Stimulated activated CD8-positive, alpha-beta memory T cell treated with anti-CD3 and anti-CD28 coated beads, Interleukin-7, amount 100 ng/mL, for 24 hours (primary cell): Measurements from ENCODE around the gene TGM2.

Experiments
- DNase-seq: peaks from one replicate; pipeline ENCODE4 v3.0.0-alpha.2; 2020; ENCODE audit warnings: low read depth

The TGM2 gene

GRCh38 chr20:38161412-38161774, 3.7 kb downstream of the TGM2 start:
- no peak for DNase-seq

DNA sequence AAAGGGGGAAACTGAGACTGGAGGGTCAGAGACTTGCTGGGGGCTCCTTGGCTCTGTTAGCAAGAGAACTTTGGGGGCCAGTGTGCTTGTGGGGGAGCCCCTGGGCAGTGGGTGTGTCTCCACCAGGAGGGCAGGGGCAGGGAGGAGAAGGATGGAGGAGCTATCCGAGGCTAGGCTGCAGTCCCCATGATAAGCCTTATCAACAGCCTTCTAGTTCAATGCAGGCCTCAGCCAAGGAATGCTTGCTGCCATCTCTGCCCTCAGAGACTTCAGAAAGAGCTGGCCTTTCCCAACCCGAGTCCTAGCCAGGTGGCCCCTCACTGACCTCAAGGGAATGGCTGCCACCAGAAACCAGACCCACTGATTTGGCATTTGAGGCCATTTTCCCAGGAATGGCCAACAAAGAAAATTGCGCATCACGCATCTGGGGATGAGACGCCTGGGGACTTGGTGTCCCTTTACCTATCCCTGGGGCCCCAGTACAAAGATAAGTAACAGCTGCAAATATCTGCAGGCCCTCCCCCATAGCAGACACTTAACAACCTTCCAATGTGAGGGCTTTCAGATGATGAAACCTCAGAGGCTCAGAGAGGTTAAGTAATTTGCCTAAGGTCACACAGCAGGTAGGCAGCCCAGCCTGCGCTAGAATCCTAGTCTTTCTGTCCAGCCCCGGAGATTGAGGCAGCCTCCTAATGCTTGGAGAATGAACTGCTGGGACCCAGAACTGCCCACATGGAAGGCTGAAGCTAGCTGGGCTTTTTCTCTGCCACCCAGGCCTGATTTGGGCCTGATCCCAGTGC, 4.9 kb downstream of the TGM2 start:
- DNase-seq = no peak

DNA sequence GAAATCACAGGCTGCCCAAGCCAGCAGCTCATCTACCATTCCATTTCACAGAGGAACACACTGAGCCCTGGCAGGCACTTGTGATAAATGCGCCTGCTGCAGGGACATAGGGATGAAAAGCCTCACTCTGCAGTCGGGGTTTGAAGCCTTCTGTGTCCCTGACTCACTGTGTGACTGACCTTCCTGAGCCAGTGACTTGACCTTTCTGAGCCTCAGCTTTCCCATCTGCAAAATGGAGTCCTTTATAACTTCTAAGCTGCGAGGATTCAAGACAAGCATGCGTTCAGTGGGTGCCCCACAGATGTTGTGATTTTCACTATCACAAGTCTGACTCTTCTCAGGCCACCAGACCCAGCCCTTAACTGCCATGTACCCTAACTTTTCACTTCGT, 5.5 kb downstream of the TGM2 start:
- DNase-seq = no peak

- no peak for DNase-seq
Observed at GRCh38 chr20:38158701-38159351, 6.2 kb downstream of the TGM2 start.

DNA sequence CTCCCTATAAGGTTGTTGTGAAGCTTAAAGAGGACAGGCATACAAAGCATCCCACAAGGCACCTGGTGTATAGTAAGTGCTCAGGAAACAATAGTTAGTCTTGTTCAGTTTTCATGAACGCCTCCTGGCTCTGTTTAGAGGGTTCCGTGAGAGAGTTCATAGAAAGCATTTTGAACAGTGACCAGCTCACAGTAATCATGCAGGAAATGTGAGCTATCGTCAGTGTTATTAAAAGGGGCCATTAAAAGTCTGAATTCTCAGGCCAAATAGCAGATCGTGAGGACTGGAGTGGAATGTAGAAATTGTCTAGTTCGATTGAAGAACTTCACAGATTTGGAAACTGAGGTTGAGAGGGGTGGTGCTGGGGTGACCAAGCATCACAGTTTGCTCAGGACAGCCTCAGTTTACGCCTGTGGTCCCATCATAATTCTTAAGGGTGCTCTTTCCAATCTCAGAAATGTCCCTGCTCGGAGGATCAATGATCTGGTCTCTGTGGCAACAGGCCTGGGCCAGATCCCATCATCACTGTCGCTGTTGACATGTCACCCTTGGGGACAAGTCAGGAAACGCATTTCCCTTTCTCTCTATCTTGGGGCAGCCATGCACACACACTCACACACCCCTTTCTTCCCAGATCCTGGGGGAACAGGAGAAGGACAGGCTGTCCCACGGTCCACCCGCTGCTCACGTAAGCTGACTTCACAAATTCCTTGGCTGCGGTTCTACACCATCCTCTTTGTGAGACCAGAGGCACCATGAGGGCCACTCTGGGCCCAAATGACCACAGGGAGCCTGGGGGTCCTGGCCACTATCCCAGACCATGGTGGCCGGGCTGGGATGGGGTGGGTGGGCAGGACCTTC, 7.2 kb downstream of the TGM2 start:
- DNase-seq = no peak

- DNase-seq = no peak
Observed at GRCh38 chr20:38156888-38157634, 8.0 kb downstream of the TGM2 start.

GRCh38 chr20:38156280-38156679, 8.8 kb downstream of the TGM2 start:
- DNase-seq = no peak

DNA sequence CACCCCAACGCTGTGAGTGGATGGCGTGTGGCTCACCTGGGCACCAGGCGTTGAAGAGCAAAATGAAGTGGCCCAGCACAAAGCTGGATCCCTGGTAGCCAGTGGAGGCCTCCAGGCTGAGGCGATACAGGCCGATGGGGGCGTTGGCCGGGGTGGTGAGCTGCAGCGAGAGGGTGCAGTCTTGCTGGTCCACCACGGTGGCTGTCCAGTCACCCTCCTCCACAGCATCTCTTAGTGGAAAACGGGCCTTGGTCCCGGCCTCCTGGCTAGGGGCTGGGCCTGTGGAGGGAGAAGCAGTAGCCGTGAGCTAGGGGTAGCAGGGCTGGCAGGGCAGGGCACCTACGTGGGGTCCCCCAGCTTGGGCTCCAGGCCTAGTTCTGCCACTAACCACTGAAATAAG, 9.3 kb downstream of the TGM2 start:
- DNase-seq = no peak

DNA sequence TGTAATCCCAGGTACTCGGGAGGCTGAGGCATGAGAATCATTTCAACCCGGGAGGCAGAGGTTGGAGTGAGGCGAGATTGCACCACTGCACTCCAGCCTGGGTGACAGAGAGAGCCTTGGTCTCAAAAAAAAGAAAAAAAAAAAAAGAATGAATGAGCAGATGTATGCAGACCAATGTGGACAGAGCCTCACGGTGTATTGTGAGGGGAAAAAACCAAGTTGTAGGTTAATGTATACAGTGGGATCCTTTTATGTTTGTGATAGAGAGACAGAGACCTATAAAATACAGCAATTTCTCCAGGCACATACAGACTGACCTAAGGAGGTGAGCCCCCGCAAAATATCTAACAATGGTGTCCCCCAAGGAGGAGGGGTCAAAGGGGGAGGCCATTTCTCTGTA, 11.7 kb downstream of the TGM2 start:
- DNase-seq = no peak

GRCh38 chr20:38152621-38153221, 12.3 kb downstream of the TGM2 start:
- DNase-seq = no peak

GRCh38 chr20:38152175-38152620, 12.9 kb downstream of the TGM2 start:
- DNase-seq = no peak

GRCh38 chr20:38151455-38151854, 13.6 kb downstream of the TGM2 start:
- no peak for DNase-seq

GRCh38 chr20:38150335-38151170, 14.5 kb downstream of the TGM2 start:
- no peak for DNase-seq

DNA sequence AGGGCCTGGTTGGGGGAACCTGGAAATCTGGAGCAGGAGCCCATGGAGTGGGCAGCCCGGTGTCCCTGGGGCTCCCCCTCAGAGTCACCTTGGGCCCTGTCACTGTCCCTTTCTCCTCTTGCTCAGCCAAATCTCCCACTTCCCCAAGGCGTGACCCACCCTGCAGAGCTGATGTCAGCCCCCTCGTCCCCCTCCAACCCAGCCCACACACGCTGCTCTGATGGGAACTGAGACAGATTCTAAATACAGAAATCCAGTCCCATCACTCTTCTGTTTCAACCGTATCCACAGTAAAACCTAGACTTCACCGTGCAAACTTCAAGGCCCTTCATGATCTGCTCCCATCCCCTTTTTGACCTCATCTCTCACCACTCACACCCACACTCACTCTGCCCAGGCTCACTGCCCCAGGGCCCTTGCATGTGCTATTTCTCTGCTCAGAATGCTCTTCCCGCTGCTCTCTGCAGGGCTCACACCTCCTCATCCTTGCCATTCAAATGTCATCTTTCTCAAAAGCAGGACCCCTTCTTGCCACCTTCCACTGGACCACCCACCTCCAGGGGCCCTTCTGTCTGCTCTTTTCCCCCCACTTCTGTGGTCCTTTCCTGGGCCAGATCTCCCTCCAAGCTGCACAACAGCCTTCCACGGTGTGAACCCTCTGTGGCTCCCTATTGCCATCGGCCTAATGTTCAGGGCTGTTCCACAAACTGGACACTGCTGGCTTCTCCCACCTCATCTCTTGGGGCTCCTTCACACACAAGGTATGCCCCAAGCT, 16.6 kb downstream of the TGM2 start:
- no peak for DNase-seq

DNA sequence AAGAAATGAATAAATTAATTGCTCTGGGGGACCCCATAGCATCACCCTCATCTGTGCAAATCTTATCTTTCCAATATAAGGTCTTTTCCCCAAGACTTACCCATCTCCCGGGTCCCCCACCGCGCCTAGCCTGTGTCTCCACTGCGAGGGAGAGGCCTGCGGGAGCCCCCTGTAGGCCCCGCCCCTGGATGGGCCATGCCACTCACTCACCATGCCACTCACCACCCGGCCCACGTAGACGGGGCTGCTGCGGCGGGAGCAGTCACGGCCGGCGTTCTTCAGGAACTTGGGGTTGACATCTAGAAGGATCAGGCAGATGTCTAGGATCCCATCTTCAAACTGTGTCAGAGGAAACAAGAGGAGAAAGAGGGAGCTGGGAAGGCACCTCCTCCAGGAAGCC, 17.3 kb downstream of the TGM2 start:
- DNase-seq = no peak

GRCh38 chr20:38147163-38147562, 17.9 kb downstream of the TGM2 start:
- no peak for DNase-seq

- DNase-seq = no peak
Observed at GRCh38 chr20:38146628-38147027, 18.4 kb downstream of the TGM2 start.

DNA sequence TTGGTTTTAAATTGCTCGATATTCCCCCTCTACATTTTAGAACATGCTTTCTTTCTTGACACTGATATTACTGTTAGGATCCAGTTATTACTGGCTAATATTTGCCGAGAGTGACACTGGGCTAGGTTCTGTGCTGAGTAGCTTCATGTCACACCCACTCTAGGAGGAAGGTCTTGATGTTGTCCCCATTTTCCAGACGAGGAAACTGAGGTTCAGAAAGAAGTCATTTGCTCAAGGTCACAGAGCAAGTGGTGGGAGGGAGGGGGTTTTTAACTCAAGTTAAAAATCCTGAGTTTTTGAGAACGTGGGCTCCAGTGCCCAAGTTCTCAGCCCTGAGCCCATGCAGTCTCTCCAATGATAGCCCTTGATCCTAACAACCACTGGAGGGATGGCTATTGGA, 18.9 kb downstream of the TGM2 start:
- DNase-seq = no peak

DNA sequence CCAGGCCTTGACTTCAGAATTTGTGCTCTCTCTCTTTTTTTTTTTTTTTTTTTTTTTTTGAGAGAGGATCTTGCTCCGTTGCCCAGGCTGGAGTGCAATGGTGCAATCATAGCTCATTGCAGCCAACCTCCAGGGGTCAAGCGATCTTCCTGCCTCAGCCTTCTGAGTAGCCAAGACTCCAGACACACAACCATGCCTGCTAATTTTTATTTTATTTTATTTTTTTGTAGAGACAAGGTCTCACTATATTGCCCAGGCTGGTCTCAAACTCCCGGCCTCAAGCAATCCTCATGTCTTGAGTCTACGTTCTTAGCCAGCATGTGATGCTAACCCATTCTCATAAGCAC, 19.4 kb downstream of the TGM2 start:
- no peak for DNase-seq
